ENCODE data around the gene FAM98B.

The FAM98B gene

GRCh38 chr15:38453971-38454695 is at the start of gene FAM98B:
Gene FAM98B (plus strand): TSS chr15:38454127. CDS start chr15:38454162, 35 bp downstream.
- DNase-seq, result peak; percentile 88
- H3K27me3 ChIP-seq (replicated peaks), result no peaks in the 10 kb centered on the region
- in situ Hi-C loops (cut with HindIII; ENCODE audit: low pct_ligation_motif_present, low sequenced_read_pairs), result no loop called here
- H3K36me3 ChIP-seq (replicated peaks), result no peaks in the 10 kb centered on the region
- H3K4me3 ChIP-seq (ENCODE audit: low read depth, low read length), result peak within 1 kb of the TSS; percentile 93
- peak within 1 kb of the TSS; percentile 73 for H3K27ac ChIP-seq
- TF ChIP-seq CTCF (IDR thresholded peaks at IDR 0.05; ENCODE audit: low read depth, low read length, missing control alignments), result peak; percentile 3

GRCh38 chr15:38406436-38406835 is 47.5 kb upstream of the FAM98B start:
- Histone ChIP-seq H3K4me3 (ENCODE audit: low read depth, low read length) (no peak overlapping the region), H3K27ac (no peak overlapping the region), H3K36me3 (replicated peaks) (no peaks in the 10 kb centered on the region), H3K27me3 (replicated peaks) (no peaks in the 10 kb centered on the region)
- in situ Hi-C loops (cut with HindIII; ENCODE audit: low pct_ligation_motif_present, low sequenced_read_pairs), result no loop called here
- no peak for TF ChIP-seq CTCF (IDR thresholded peaks at IDR 0.05; ENCODE audit: low read depth, low read length, missing control alignments)
- no peak for DNase-seq

GRCh38 chr15:38408576-38408975 is 45.4 kb upstream of the FAM98B start:
- Histone ChIP-seq H3K4me3 (ENCODE audit: low read depth, low read length) (no peak overlapping the region), H3K36me3 (replicated peaks) (no peaks in the 10 kb centered on the region), H3K27me3 (replicated peaks) (no peaks in the 10 kb centered on the region), H3K27ac (no peak overlapping the region)
- in situ Hi-C loops (cut with HindIII; ENCODE audit: low pct_ligation_motif_present, low sequenced_read_pairs), result no loop called here
- TF ChIP-seq CTCF (IDR thresholded peaks at IDR 0.05; ENCODE audit: low read depth, low read length, missing control alignments), result no peak
- DNase-seq, result no peak

- no peak overlapping the region for H3K27ac ChIP-seq
- in situ Hi-C loops (cut with HindIII; ENCODE audit: low pct_ligation_motif_present, low sequenced_read_pairs), result no loop called here
- H3K27me3 ChIP-seq (replicated peaks), result no peaks in the 10 kb centered on the region
- TF ChIP-seq CTCF (IDR thresholded peaks at IDR 0.05; ENCODE audit: low read depth, low read length, missing control alignments), result no peak
- DNase-seq, result no peak
- H3K4me3 ChIP-seq (ENCODE audit: low read depth, low read length), result no peak overlapping the region
- H3K36me3 ChIP-seq (replicated peaks), result no peaks in the 10 kb centered on the region
These were observed 42.0 kb upstream of the FAM98B start for GRCh38 chr15:38411902-38412301.

GRCh38 chr15:38412466-38412865 is 41.5 kb upstream of the FAM98B start:
- Histone ChIP-seq H3K27me3 (replicated peaks) (no peaks in the 10 kb centered on the region), H3K27ac (no peak overlapping the region), H3K4me3 (ENCODE audit: low read depth, low read length) (no peak overlapping the region), H3K36me3 (replicated peaks) (no peaks in the 10 kb centered on the region)
- no peak for TF ChIP-seq CTCF (IDR thresholded peaks at IDR 0.05; ENCODE audit: low read depth, low read length, missing control alignments)
- no peak for DNase-seq
- in situ Hi-C loops (cut with HindIII; ENCODE audit: low pct_ligation_motif_present, low sequenced_read_pairs), result no loop called here

- no peak overlapping the region for H3K4me3 ChIP-seq (ENCODE audit: low read depth, low read length)
- in situ Hi-C loops (cut with HindIII; ENCODE audit: low pct_ligation_motif_present, low sequenced_read_pairs), result no loop called here
- H3K36me3 ChIP-seq (replicated peaks), result no peaks in the 10 kb centered on the region
- peak; percentile 75 for DNase-seq
- peak; percentile 94 for TF ChIP-seq CTCF (IDR thresholded peaks at IDR 0.05; ENCODE audit: low read depth, low read length, missing control alignments)
- no peaks in the 10 kb centered on the region for H3K27me3 ChIP-seq (replicated peaks)
- H3K27ac ChIP-seq, result no peak overlapping the region
These were observed 39.6 kb upstream of the FAM98B start for GRCh38 chr15:38414357-38414756.
